Tibial artery (tissue), 4 donors: ENCODE data around the gene TIMM23.
"Not testable (repeated sequence)": the region's sequence is repeated elsewhere in the genome, so short reads cannot be mapped to it uniquely, and the experiment has no call there.

Experiments used
- DNase-seq, 2 donors: peaks; one replicate each; pipeline ENCODE4 v3.0.0-alpha.2; 2019
- H3K27ac ChIP-seq, 2 donors: fragments of 200-600 bp; sonication (generic) in 1 of 2; 1 replicate in 1 of 2; 2 replicates in 1 of 2; pipeline ENCODE4 v1.5.1; 2018 to 2019; ENCODE audit warnings: mild to moderate bottlenecking in 1 of 2
- H3K27me3 ChIP-seq, 2 donors: fragments of 200-600 bp; sonication (generic) in 1 of 2; one replicate each; pipeline versions ENCODE4 v1.5.1 to v1.6.0; 2016 to 2019
- H3K36me3 ChIP-seq, 3 donors: fragments of 200-600 bp; sonication (generic) in 2 of 3; one replicate each; pipeline ENCODE4 v1.5.1; 2016 to 2019; ENCODE audit warnings: mild to moderate bottlenecking in 2 of 3
- H3K4me1 ChIP-seq, 4 donors: fragments of 200-600 bp; sonication (generic) in 2 of 4; 1 replicate in 3 of 4; 2 replicates in 1 of 4; pipeline ENCODE4 v1.5.1; 2016 to 2019
- H3K4me3 ChIP-seq, 2 donors: fragments of 200-600 bp; sonication (generic) in 1 of 2; 1 replicate in 1 of 2; 2 replicates in 1 of 2; pipeline ENCODE4 v1.5.1; 2018 to 2019; ENCODE audit warnings: mild to moderate bottlenecking in 2 of 2
- H3K9me3 ChIP-seq, 3 donors: fragments of 200-600 bp; sonication (generic) in 1 of 3; one replicate each; pipeline ENCODE4 v1.5.1; 2016 to 2019
- CTCF ChIP-seq, 2 experiments: fragments of 200-600 bp in 1 of 2; fragments of 450-650 bp in 1 of 2; IDR thresholded peaks; one replicate each; pipeline ENCODE4 v1.5.1; 2017 to 2019; ENCODE audit warnings: antibody characterized with exemption in 2 of 2, mild to moderate bottlenecking in 1 of 2, moderate library complexity in 1 of 2
- intact Hi-C: fragments of 100-400 bp; cut with DNase I; formaldehyde crosslinking; loops from one replicate; pipeline ENCODE4 v1.15.0; 2023; ENCODE audit warnings: low total_unique reads

TIMM23 gene

GRCh38 chr10:45997994-45998763 lies 25.9 kb downstream of the TIMM23 start:
- no peaks in the 10 kb centered on the region for H3K27me3 ChIP-seq
- H3K36me3 ChIP-seq = peaks cover 40 to 68% (median 48%) of the 10 kb centered on the region in 3 donors
- H3K27ac ChIP-seq = no peak overlapping the region
- H3K9me3 ChIP-seq = no peaks in the 10 kb centered on the region
- H3K4me3 ChIP-seq = no peak overlapping the region
- DNase-seq = no peak
- no peak for TF ChIP-seq CTCF (IDR thresholded peaks at IDR 0.05)
- intact Hi-C loops = no loop called here
- H3K4me1 ChIP-seq = no peaks in the 10 kb centered on the region

GRCh38 chr10:45999955-46000354 lies 27.7 kb downstream of the TIMM23 start:
- DNase-seq, H3K4me3 ChIP-seq, H3K9me3 ChIP-seq, intact Hi-C loops, H3K27ac ChIP-seq, H3K4me1 ChIP-seq, H3K27me3 ChIP-seq: not testable (repeated sequence)
- H3K36me3 ChIP-seq = peaks cover 45 to 76% (median 61%) of the 10 kb centered on the region in 3 donors

- intact Hi-C loops = no loop called here
- no peaks in the 10 kb centered on the region for H3K27me3 ChIP-seq
- TF ChIP-seq CTCF (IDR thresholded peaks at IDR 0.05) = no peak
- H3K4me3 ChIP-seq = no peak overlapping the region
- DNase-seq = no peak
- H3K27ac ChIP-seq = no peak overlapping the region
- H3K9me3 ChIP-seq = no peaks in the 10 kb centered on the region
- H3K36me3 ChIP-seq = peaks cover 49 to 82% (median 66%) of the 10 kb centered on the region in 3 donors
- no peaks in the 10 kb centered on the region for H3K4me1 ChIP-seq
Measured at GRCh38 chr10:46000538-46000937, 28.2 kb downstream of the TIMM23 start.

GRCh38 chr10:46001187-46001756 lies 29.0 kb downstream of the TIMM23 start:
- no peaks in the 10 kb centered on the region for H3K4me1 ChIP-seq
- no peak for DNase-seq
- TF ChIP-seq CTCF (IDR thresholded peaks at IDR 0.05) = no peak
- H3K4me3 ChIP-seq = no peak overlapping the region
- no peaks in the 10 kb centered on the region for H3K27me3 ChIP-seq
- peaks cover 56 to 89% (median 72%) of the 10 kb centered on the region in 3 donors for H3K36me3 ChIP-seq
- H3K9me3 ChIP-seq = no peaks in the 10 kb centered on the region
- H3K27ac ChIP-seq = no peak overlapping the region
- intact Hi-C loops = no loop called here

- H3K9me3 ChIP-seq, DNase-seq, H3K27ac ChIP-seq, H3K27me3 ChIP-seq, intact Hi-C loops, H3K4me1 ChIP-seq, H3K4me3 ChIP-seq: not testable (repeated sequence)
- H3K36me3 ChIP-seq = peaks cover 66 to 97% (median 79%) of the 10 kb centered on the region in 3 donors
Measured at GRCh38 chr10:46002189-46002687, 29.9 kb downstream of the TIMM23 start.

- no peaks in the 10 kb centered on the region for H3K9me3 ChIP-seq
- no peak overlapping the region for H3K27ac ChIP-seq
- no peaks in the 10 kb centered on the region for H3K4me1 ChIP-seq
- peaks cover 74 to 98% (median 78%) of the 10 kb centered on the region in 3 donors for H3K36me3 ChIP-seq
- no peak for DNase-seq
- intact Hi-C loops = no loop called here
- TF ChIP-seq CTCF (IDR thresholded peaks at IDR 0.05) = no peak
- H3K4me3 ChIP-seq = no peak overlapping the region
- no peaks in the 10 kb centered on the region for H3K27me3 ChIP-seq
Measured at GRCh38 chr10:46002916-46003693, 30.8 kb downstream of the TIMM23 start.
